CD4-positive, alpha-beta T cell treated with Interferon gamma for 1 hour (primary cell): ENCODE data around the gene PABPC5.

Experiments used
- DNase-seq: peaks from one replicate; pipeline ENCODE4 v3.0.0-alpha.2; 2020

Gene PABPC5

DNA sequence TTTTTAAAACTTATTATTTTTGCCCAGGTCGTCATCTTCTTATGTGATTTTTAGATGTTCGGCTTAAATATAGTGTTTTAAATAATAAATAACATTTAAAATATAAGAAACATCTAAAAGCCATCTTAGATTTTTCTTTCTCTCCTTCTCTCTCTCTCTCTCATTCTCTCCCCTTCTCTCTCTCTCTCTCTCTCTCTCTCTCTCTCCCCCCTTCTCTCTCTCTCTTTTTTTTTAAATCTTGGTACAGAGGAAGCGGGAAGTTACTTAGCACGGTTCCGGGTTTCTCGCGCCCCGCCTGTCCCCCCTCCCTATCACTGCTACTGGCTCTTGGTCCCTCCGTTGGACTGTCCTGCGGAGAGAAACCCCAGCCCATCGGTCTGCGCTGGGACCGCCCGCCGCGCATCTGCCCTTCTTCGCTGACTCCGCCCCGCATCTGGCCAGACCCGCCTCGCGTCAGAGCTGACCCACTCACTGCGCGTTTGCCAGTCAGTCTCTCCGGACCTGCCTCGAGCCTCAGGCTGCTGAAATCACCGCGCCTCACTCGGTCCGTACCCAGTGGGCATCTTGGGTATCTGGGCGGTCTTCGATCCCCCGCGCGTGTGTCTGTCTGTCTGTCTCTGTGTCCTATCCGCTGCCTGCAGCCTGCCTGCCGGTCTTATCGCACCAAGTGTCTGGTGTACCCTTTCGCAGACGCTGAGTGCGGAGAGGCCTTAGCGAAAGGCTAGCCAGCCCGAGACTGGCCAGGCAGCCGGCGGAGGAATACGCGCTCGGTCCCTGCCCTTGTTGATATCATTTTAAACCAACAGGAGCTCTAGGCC is at the start of gene PABPC5:
Gene PABPC5 (plus strand): TSS at position 489 of the 818 bp plus-strand sequence. CDS start 739 bp downstream, outside the sequence.
- no peak for DNase-seq

GRCh38 chrX:91389026-91389425 is 45.6 kb upstream of the PABPC5 start:
- no peak for DNase-seq

- DNase-seq, result no peak
These were observed 19.9 kb upstream of the PABPC5 start for GRCh38 chrX:91414713-91415112.

DNA sequence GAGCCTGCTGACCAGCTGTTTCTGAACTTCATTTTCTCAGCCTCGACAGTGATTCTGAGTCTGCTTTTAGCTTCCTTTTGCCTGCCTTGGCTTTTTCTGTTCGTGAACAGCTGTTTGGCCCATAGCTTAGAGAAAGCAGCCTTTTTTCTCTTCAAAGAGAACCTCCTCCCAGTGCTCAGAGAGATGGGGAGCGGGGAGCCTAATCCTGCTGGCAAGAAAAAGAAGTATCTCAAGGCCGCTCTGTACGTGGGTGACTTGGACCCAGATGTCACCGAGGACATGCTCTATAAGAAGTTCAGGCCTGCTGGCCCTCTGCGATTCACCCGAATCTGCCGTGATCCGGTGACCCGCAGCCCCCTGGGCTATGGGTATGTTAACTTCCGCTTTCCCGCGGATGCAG is 756 bp downstream of the PABPC5 start:
- no peak for DNase-seq
